Gastrocnemius medialis (tissue), 4 donors: ENCODE data around the gene CDCA8. TPM values are rescaled to one million over a fixed set of nuclear protein-coding genes. Genes with fewer than 3 reads are reported as not detected.

Experiments
- ATAC-seq, 2 donors: fragments of 150-250 bp; one replicate each; pipeline ENCODE4 v1.9.1; 2016
- DNase-seq, 2 donors: peaks; one replicate each; pipeline ENCODE4 v3.0.0-alpha.2; 2019
- H3K27ac ChIP-seq, 4 donors: fragments of 200-600 bp; sonication (generic); 1 replicate in 1 of 4; 2 replicates in 3 of 4; pipeline ENCODE4 v1.5.1; 2016 to 2018; ENCODE audit warnings: mild to moderate bottlenecking in 2 of 4, moderate library complexity in 1 of 4
- H3K27me3 ChIP-seq, 3 donors: fragments of 200-600 bp; sonication (generic) in 2 of 3; 1 replicate in 1 of 3; 2 replicates in 2 of 3; pipeline versions ENCODE4 v1.5.1 to v1.6.0; 2016 to 2019; ENCODE audit warnings: mild to moderate bottlenecking in 1 of 3, moderate library complexity in 1 of 3
- H3K36me3 ChIP-seq, 2 donors: fragments of 200-600 bp; sonication (generic) in 1 of 2; one replicate each; pipeline ENCODE4 v1.5.1; 2017 to 2018
- H3K4me1 ChIP-seq, 2 donors: fragments of 200-600 bp; sonication (generic) in 1 of 2; one replicate each; pipeline ENCODE4 v1.5.1; 2016 to 2017; ENCODE audit warnings: mild to moderate bottlenecking in 2 of 2
- H3K4me3 ChIP-seq, 4 donors: fragments of 200-600 bp; sonication (generic) in 3 of 4; 1 replicate in 1 of 4; 2 replicates in 3 of 4; pipeline ENCODE4 v1.5.1; 2016 to 2019; ENCODE audit warnings: mild to moderate bottlenecking in 2 of 4
- H3K9me3 ChIP-seq, 3 donors: fragments of 200-600 bp; sonication (generic) in 2 of 3; 1 replicate in 1 of 3; 2 replicates in 2 of 3; pipeline ENCODE4 v1.5.1; 2016 to 2019
- CTCF ChIP-seq, 5 experiments: fragments of 450-650 bp in 3 of 5; fragments of 200-600 bp in 2 of 5; sonication (generic) in 2 of 5; IDR thresholded peaks in 4 of 5; conservative IDR thresholded peaks in 1 of 5; 1 replicate in 4 of 5; 2 replicates in 1 of 5; pipeline ENCODE4 v1.5.1; 2016 to 2019; ENCODE audit warnings: antibody characterized with exemption in 5 of 5, mild to moderate bottlenecking in 3 of 5, moderate library complexity in 3 of 5
- POLR2A ChIP-seq, 2 donors: fragments of 450-650 bp; IDR thresholded peaks; one replicate each; pipeline ENCODE4 v1.6.1; 2017; ENCODE audit warnings: antibody characterized with exemption in 2 of 2, mild to moderate bottlenecking in 2 of 2, moderate library complexity in 2 of 2
- in situ Hi-C, 4 donors: fragments of 200-750 bp; cut with MboI; loops; one replicate each; pipeline versions ENCODE4 v1.15.0 to v1.8.0; 2017; ENCODE audit warnings: low sequenced_read_pairs in 4 of 4
- intact Hi-C: fragments of 100-400 bp; cut with DNase I; formaldehyde crosslinking; loops from one replicate; pipeline ENCODE4 v1.15.1; 2023; ENCODE audit warnings: low total_unique reads
- total RNA-seq, 4 donors: library from RNA; depleted of rRNA; stranded (reverse); fragments of >200 nt; gene quantifications; one replicate each; pipeline versions ENCODE4 v1.1.0 to v1.2.3, GENCODE V29; 2016

The CDCA8 gene
- total RNA-seq, 4 donors from 2014 or later = 0.46 to 1.5 (median 0.60) TPM; not detected in 1

GRCh38 chr1:37651803-37652202, 40.5 kb upstream of the CDCA8 start:
- Histone ChIP-seq H3K27me3 (peaks cover 0 to 5% (median 4%) of the 10 kb centered on the region in 3 donors), H3K27ac (no peak overlapping the region), H3K4me3 (no peak overlapping the region), H3K9me3 (no peaks in the 10 kb centered on the region), H3K36me3 (no peaks in the 10 kb centered on the region), H3K4me1 (no peaks in the 10 kb centered on the region)
- no peak for DNase-seq
- TF ChIP-seq POLR2A (IDR thresholded peaks at IDR 0.05) = no peak
- TF ChIP-seq CTCF (IDR thresholded peaks at IDR 0.05 in 4 of 5, conservative IDR thresholded peaks at IDR 0.05 in 1 of 5) = no peak
- intact Hi-C loops = no loop called here
- in situ Hi-C loops = no loop called here
- no peak for ATAC-seq

GRCh38 chr1:37652976-37653375, 39.3 kb upstream of the CDCA8 start:
- TF ChIP-seq POLR2A (IDR thresholded peaks at IDR 0.05) (no peak), CTCF (IDR thresholded peaks at IDR 0.05 in 4 of 5, conservative IDR thresholded peaks at IDR 0.05 in 1 of 5) (no peak)
- ATAC-seq (no peak), DNase-seq (no peak)
- peaks cover 6 to 12% (median 9%) of the 10 kb centered on the region in 3 donors for H3K27me3 ChIP-seq
- H3K27ac ChIP-seq = no peak overlapping the region
- H3K4me3 ChIP-seq = no peak overlapping the region
- intact Hi-C loops (no loop called here), in situ Hi-C loops (no loop called here)
- no peaks in the 10 kb centered on the region for H3K36me3 ChIP-seq
- H3K4me1 ChIP-seq = no peaks in the 10 kb centered on the region
- H3K9me3 ChIP-seq = no peaks in the 10 kb centered on the region

GRCh38 chr1:37653906-37654305, 38.4 kb upstream of the CDCA8 start:
- Histone ChIP-seq H3K9me3 (no peaks in the 10 kb centered on the region), H3K27ac (no peak overlapping the region), H3K4me1 (no peaks in the 10 kb centered on the region), H3K4me3 (no peak overlapping the region), H3K27me3 (peaks cover 9 to 13% (median 11%) of the 10 kb centered on the region in 3 donors), H3K36me3 (no peaks in the 10 kb centered on the region)
- ATAC-seq = no peak
- in situ Hi-C loops (no loop called here), intact Hi-C loops (no loop called here)
- no peak for TF ChIP-seq POLR2A (IDR thresholded peaks at IDR 0.05)
- no peak for TF ChIP-seq CTCF (IDR thresholded peaks at IDR 0.05 in 4 of 5, conservative IDR thresholded peaks at IDR 0.05 in 1 of 5)
- no peak for DNase-seq

- no peaks in the 10 kb centered on the region for H3K9me3 ChIP-seq
- H3K4me1 ChIP-seq = no peaks in the 10 kb centered on the region
- ATAC-seq (no peak), DNase-seq (no peak)
- H3K4me3 ChIP-seq = no peak overlapping the region
- peaks cover 9 to 13% (median 11%) of the 10 kb centered on the region in 3 donors for H3K27me3 ChIP-seq
- in situ Hi-C loops = no loop called here
- H3K27ac ChIP-seq = no peak overlapping the region
- intact Hi-C loops = no loop called here
- H3K36me3 ChIP-seq = no peaks in the 10 kb centered on the region
- TF ChIP-seq POLR2A (IDR thresholded peaks at IDR 0.05) = no peak
- no peak for TF ChIP-seq CTCF (IDR thresholded peaks at IDR 0.05 in 4 of 5, conservative IDR thresholded peaks at IDR 0.05 in 1 of 5)
Measured at GRCh38 chr1:37655274-37655673, 37.0 kb upstream of the CDCA8 start.

GRCh38 chr1:37656026-37656425, 36.3 kb upstream of the CDCA8 start:
- intact Hi-C loops (no loop called here), in situ Hi-C loops (no loop called here)
- TF ChIP-seq POLR2A (IDR thresholded peaks at IDR 0.05) (no peak), CTCF (IDR thresholded peaks at IDR 0.05 in 4 of 5, conservative IDR thresholded peaks at IDR 0.05 in 1 of 5) (no peak)
- Histone ChIP-seq H3K27me3 (peaks cover 9 to 13% (median 11%) of the 10 kb centered on the region in 3 donors), H3K4me3 (no peak overlapping the region), H3K9me3 (no peaks in the 10 kb centered on the region), H3K4me1 (no peaks in the 10 kb centered on the region), H3K36me3 (no peaks in the 10 kb centered on the region), H3K27ac (no peak overlapping the region)
- DNase-seq (no peak), ATAC-seq (no peak)
